GM12892 (cell line): ENCODE data around the gene RADIL.
"Not testable (repeated sequence)": the region's sequence is repeated elsewhere in the genome, so short reads cannot be mapped to it uniquely, and the experiment has no call there.

Source experiments
- DNase-seq: peaks from one replicate; pipeline ENCODE4 v3.0.0; 2011; ENCODE audit not compliant: insufficient read length
- FAIRE-seq: peaks from 2 replicates; lab custom pipeline; 2011; peaks lifted over from hg19 to GRCh38; lab: Jason Lieb, UNC
- POLR2A ChIP-seq: IDR thresholded peaks from 2 replicates; pipeline ENCODE4 v1.6.1; 2011; ENCODE audit warnings: low read depth, low read length, control low read depth
- POLR2AphosphoS5 ChIP-seq: IDR thresholded peaks from 2 replicates; pipeline ENCODE4 v1.6.1; 2011; ENCODE audit warnings: low read depth, low read length, control low read depth
- TAF1 ChIP-seq: IDR thresholded peaks from 2 replicates; pipeline ENCODE4 v1.6.1; 2011; ENCODE audit warnings: low read depth, mild to moderate bottlenecking, control low read depth, low read length, borderline replicate concordance

The RADIL gene

GRCh38 chr7:4799508-4800268 lies 83.8 kb downstream of the RADIL start:
- FAIRE-seq = no peak
- DNase-seq = no peak

DNA sequence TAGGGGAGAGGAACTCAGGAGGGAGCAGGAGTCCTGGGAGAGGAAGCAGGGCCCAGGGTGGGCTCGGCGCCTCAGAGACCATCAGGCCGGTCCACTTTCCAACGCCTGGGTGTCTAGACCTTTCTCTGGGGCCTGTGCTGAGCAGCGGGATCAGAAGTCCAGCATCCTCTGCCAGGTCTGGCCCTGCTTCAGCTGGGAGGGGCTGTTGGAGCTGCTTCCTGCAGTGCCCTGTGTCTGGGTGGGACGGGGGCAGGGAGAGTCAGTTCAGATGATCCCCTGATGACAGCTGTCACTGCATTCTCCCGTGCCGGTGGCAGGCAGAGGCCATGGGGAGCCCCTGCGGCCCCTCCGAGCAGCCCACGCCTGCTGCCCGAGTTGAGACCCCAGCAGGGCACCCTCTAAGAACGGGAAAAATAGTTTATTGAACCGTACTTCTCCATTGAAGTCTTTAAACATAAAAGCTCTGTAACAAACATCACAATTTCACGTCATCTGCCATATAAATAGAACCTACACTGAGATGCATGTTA lies 84.7 kb downstream of the RADIL start:
- DNase-seq (no peak), FAIRE-seq (no peak)
- no peak for TF ChIP-seq POLR2AphosphoS5
- TF ChIP-seq TAF1 = no peak
- TF ChIP-seq POLR2A = no peak

More at GRCh38 chr7:4799508-4800268, 83.8 kb downstream of the RADIL start:
- TF ChIP-seq TAF1 = no peak
- no peak for TF ChIP-seq POLR2AphosphoS5
- TF ChIP-seq POLR2A = no peak

- DNase-seq (peak; percentile 86), FAIRE-seq (no peak)
- TF ChIP-seq TAF1 (no peak), POLR2AphosphoS5 (no peak), POLR2A (no peak)
Measured at GRCh38 chr7:4797858-4798705, 85.4 kb downstream of the RADIL start.

- no peak for DNase-seq
- peak; percentile 74 for FAIRE-seq
- TF ChIP-seq POLR2AphosphoS5 = no peak
- TF ChIP-seq TAF1 = no peak
- TF ChIP-seq POLR2A = no peak
Measured at GRCh38 chr7:4796453-4796852, 87.1 kb downstream of the RADIL start.

- DNase-seq (no peak), FAIRE-seq (no peak)
- TF ChIP-seq TAF1 (no peak), POLR2A (no peak), POLR2AphosphoS5 (no peak)
Measured at GRCh38 chr7:4794591-4795350, 88.7 kb downstream of the RADIL start.

GRCh38 chr7:4794171-4794570 lies 89.3 kb downstream of the RADIL start:
- FAIRE-seq, DNase-seq: not testable (repeated sequence)

- not testable (repeated sequence) for DNase-seq, FAIRE-seq
Measured at GRCh38 chr7:4793385-4793993, 90.0 kb downstream of the RADIL start.

- TF ChIP-seq POLR2AphosphoS5 (no peak), POLR2A (no peak), TAF1 (no peak)
- no peak for DNase-seq
- FAIRE-seq = no peak
Measured at GRCh38 chr7:4792537-4793126, 90.9 kb downstream of the RADIL start.

GRCh38 chr7:4791738-4792536 lies 91.6 kb downstream of the RADIL start:
- FAIRE-seq (no peak), DNase-seq (no peak)
- TF ChIP-seq POLR2A (no peak), POLR2AphosphoS5 (no peak), TAF1 (no peak)

DNA sequence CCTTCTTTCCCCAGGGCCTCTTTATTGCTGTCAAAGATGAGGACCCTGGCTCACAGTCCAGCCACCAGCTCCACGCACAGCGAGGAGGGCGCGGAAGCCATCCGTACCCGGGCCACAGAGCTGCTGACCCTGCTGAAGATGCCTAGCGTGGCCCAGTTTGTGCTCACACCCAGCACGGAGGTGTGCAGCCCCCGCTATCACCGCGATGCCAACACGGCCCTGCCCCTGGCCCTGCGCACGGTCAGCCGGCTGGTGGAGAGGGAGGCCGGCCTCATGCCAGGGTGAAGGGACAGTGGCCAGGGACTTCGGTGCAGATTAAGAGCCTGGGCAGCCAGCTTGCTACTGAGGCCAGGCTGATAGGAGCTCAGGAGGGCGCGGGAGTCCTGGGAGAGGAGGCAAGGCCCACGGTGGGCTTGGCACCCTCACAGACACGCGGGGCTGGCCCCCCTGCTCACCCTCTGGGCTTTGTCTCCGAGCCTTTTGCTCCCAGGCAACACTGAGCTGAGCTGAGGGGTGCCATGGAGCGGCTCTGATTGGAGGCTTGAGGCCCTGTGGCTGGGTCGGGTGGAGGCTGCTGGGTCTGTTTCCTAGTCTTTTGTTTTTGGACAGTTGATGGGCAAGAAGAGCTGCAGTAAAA lies 92.3 kb downstream of the RADIL start:
- FAIRE-seq (no peak), DNase-seq (no peak)
- TF ChIP-seq POLR2A (no peak), POLR2AphosphoS5 (no peak), TAF1 (no peak)
